Embryonic facial prominence (tissue), 1 donor: Measurements from ENCODE around the gene CLASP1.
A peak's percentile ranks its signal among the peaks of the same experiment; 100 is the strongest.

Experiments used
- DNase-seq: peaks from one replicate; pipeline ENCODE4 v3.0.0-alpha.2; 2016; ENCODE audit errors: extremely low spot score

Gene CLASP1

GRCh38 chr2:121541495-121541894 lies 107.8 kb downstream of the CLASP1 start:
- no peak for DNase-seq

- no peak for DNase-seq
Measured at GRCh38 chr2:121539750-121540469, 109.4 kb downstream of the CLASP1 start.

- no peak for DNase-seq
Measured at GRCh38 chr2:121536850-121537557, 112.3 kb downstream of the CLASP1 start.

- DNase-seq = no peak
Measured at GRCh38 chr2:121536347-121536746, 112.9 kb downstream of the CLASP1 start.

- no peak for DNase-seq
Measured at GRCh38 chr2:121534007-121534406, 115.3 kb downstream of the CLASP1 start.

DNA sequence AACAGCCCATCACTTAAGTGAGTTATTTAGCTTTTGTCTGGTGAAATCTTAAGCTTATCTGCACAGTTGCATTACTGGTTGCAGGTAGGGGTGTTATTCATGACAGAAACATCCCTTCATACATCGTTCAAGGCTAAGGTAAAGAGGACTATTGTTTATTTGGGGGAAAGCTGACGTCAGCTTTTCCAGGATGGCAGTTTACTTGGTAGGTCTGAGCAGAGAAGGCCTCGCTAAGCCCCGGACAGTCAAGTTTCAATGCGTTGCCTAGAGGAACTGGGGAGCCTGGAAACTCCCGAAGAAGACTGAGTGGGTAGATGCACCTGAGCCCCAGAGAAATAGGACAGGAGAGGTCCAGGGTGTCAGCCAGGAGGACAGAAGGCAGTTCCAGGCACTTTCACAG lies 116.4 kb downstream of the CLASP1 start:
- DNase-seq = no peak

DNA sequence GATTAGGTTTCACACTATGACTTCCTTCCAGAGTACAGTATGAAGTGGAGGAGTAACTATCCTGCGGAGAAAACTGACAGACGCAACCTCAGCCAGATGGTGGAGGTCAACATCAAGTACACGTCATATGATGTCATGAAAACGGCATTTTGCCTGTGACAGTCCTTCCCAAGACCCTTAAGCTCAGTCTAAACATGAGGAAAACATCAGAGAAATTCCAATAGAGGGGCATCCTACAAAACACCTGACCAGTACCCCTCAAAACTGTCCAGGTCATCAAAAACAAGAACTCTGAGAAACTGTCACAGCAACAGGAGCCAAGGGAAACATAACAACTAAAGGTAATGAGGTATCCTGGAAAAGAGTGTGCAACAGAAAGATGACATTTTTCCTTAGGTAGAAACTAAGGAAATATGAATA lies 116.9 kb downstream of the CLASP1 start:
- no peak for DNase-seq

DNA sequence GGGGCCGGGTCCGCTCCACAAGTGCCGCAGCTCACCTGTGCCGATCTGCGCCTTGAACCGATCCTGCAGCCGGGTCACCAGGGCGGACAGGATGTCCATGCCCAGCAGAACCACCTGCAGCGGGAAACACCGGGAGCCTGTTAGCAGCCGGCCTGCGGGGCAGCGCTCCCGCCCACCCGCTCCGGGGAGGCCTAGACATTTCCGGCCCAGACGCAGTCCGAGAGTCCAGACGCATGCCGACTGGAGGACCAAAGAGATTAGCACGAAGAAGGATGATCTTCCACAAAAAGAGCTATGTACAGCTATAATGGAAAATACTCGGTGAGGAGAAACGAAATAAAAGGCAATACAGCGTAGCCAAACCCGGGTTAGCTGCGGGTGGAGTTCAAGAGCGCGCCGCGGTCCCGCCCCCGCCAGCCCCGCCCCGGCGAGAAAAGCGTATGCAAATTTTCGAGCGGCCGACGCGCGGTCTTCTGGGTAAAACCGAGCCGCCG lies 119.0 kb downstream of the CLASP1 start:
- DNase-seq = peak; percentile 68

DNA sequence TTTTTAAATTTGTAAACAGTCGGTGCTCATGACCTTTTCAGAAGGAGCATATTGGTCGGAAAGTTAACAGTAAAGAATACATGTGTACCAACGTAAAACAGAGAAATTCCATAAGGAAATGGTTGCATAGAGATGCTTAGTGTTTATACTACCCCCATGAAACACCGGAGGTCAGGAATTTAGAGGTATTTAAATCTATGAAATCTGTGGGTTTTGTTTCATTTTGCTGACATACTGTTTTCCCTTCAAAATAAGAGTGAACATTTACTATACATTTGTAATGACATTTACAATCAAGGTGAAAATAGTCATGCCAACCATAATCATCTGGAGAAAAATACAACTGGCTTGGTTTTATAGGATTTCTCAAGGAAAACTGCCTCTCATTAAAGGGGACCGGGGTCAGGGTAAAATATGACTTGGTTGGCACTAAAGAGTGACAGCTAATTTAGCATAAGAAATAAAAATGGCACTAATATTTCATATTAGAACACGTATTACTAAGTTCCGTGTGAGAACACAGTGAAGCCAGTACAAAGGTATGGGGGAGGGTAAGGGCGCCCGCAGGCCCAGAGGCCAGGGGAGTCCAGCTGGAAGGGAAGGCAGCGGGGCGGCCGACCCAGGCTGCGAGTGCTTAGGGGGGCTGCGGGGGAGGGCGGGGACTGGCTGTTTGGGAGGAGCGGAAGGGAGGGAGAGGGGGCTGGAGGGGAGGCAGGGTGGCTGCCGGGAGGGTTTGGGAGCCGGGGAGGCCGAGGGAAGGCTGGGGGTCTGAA lies 119.6 kb downstream of the CLASP1 start:
- DNase-seq = peak; percentile 75

DNA sequence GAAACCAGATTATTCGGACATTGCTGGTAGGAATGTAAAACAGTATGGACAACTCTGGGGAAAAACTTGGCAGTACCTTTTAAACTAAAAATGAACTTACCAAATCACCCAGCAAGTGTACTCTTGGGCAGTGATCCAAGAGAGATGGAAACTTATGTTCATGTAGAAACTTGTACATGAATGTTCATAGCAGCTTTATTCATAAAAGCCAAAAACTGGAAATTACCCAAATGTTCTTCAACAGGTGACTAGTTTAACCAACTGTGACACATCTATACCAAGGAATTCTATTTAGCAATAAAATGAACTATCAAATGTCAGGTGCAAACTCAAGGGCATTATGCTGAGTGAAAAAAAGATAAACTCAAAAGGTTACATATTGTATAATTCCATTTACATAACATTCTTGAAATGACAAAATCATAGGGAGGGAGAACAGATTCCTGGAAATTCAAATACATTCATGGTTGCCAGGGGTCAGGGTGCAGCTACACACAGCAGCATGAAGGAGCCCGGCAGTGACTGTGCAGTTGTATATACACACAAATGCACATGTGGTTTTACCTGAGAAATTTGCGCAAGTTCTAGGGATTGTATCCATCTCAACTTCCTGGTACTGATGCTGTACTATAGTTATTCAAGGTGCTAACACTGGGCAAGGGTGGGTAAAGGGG lies 122.1 kb downstream of the CLASP1 start:
- DNase-seq = peak; percentile 29

- DNase-seq = no peak
Measured at GRCh38 chr2:121524685-121525425, 124.4 kb downstream of the CLASP1 start.

DNA sequence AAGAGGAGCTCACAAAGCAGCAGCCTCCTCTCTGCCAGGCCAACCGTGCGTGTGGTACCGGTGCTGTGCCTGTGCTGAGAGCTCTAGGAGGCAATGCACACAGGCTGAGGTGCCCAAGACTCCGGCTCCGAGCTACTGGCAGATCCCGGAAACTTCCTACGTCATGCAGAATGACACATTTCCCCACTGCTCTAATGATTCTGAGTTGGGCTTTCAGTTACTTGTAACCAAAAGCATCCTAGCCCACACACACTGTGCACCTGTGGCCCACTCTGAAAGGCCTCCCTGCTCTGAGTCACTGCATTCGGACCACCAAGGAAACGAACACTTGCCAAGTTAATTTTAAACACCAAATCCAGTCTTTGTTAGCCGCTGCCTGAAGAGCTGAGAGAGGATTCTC lies 127.9 kb downstream of the CLASP1 start:
- no peak for DNase-seq

- no peak for DNase-seq
Measured at GRCh38 chr2:121520641-121520994, 128.6 kb downstream of the CLASP1 start.

GRCh38 chr2:121519732-121520640 lies 129.3 kb downstream of the CLASP1 start:
- no peak for DNase-seq

GRCh38 chr2:121519153-121519552 lies 130.1 kb downstream of the CLASP1 start:
- no peak for DNase-seq

DNA sequence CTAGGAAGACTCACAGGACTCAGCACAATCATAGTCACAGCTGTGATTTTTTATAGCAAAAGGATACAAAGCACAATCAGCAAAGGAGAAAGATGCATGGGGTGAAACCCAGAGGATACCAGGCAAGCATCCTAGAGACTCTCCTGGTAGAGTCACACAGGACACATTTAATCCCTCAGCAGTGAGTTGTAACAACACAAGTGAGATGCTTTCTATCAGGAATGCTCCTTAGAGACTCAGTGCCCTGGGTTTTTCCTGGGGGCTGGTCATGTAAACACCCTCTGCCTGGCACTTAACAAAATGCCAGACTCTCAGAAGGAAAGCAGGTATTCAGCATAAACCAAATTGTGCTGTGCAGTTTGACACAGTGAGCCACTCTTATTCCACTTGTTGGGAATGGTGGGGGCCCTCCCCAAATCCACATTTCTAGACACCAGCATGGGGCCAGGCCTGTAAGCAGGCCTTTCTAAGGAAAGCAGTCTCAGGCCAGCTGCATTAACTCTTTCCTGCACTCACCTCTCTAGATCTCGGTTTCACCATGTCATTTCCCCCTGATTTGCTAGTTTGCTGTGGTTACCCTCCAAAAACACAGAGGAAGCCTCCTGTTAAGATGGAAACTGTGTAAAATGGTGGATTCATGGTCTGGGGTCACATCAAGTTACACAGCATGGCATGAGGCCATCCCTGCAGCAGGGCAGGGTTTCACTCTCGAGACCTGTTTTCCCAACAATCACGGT lies 135.5 kb downstream of the CLASP1 start:
- DNase-seq = no peak

GRCh38 chr2:121510857-121511256 lies 138.4 kb downstream of the CLASP1 start:
- no peak for DNase-seq

DNA sequence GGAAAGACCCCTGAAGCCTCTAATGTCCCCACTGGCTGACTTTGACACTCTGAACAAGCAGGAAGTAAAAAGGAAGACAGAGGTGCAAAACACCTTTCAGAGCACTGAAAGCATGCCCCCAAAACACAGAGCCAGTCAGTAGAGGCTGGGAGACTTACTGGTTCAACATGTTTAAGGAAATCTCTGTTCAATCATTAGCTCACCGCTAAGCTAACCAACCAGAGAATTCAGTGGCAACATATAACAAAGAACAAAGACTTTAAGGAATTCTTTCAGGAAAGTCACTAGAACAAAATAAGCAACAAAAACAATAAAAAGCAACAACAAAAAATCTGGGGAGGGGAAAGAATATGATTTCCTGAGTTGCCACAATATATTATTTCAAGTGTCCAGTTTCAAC lies 142.6 kb downstream of the CLASP1 start:
- DNase-seq = no peak

DNA sequence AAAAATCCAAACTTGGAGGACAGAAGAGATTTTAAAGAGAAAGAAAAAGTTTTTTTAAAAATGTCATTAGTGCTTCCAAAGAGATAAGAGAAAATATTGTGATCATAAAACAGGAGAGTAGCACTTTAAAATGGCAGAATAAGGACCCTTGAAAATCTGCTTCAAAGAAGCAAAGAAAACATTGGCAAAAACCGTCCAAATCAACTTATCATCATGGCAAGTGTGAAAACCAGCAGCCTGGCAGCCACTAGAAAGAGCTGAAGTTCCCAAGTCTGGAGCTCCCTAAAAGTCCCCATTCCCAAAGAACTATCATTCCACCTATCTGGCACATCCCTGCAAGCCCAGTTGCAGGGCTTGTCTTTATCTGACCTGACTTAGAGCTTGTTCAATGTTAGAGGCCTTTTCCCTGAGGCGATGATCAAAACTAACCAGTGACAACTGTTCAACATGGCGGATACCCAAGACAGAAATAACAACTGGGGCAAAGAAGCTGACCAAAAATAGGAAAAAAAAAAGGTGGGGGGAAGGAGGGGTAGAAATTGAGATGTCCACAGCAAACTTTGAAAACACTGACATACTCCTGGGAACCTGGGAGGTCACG lies 143.2 kb downstream of the CLASP1 start:
- no peak for DNase-seq
